Effector memory CD8-positive, alpha-beta T cell (primary cell): ENCODE results near the gene TRIM4.
"Not testable (repeated sequence)": the region's sequence is repeated elsewhere in the genome, so short reads cannot be mapped to it uniquely, and the experiment has no call there.

Experiments
- ATAC-seq: fragments of 150-1000 bp; cut with Tn5 transposase; replicated peaks from 2 replicates; pipeline ENCODE4 v1.10.0; 2021; ENCODE audit warnings: mild to moderate bottlenecking, moderate library complexity
- DNase-seq, 3 experiments: peaks; one replicate each; pipeline ENCODE4 v3.0.0; 2021
- H3K27ac Mint-ChIP-seq, 2 donors: one replicate each; pipeline ENCODE4 v1.8.0; 2022; ENCODE audit warnings: mild to moderate bottlenecking in 2 of 2, mixed read lengths in 2 of 2, moderate library complexity in 2 of 2
- H3K27me3 Mint-ChIP-seq, 2 donors: one replicate each; pipeline ENCODE4 v1.8.0; 2022; ENCODE audit warnings: mixed read lengths in 2 of 2
- H3K36me3 Mint-ChIP-seq: one replicate; pipeline ENCODE4 v1.8.0; 2022; ENCODE audit warnings: mild to moderate bottlenecking, moderate library complexity, mixed read lengths; ENCODE audit not compliant: insufficient read depth
- H3K4me1 Mint-ChIP-seq, 2 donors: one replicate each; pipeline ENCODE4 v1.8.0; 2022; ENCODE audit warnings: low read depth in 2 of 2, mixed read lengths in 2 of 2
- H3K4me3 Mint-ChIP-seq, 2 donors: one replicate each; pipeline ENCODE4 v1.8.0; 2022; ENCODE audit warnings: mild to moderate bottlenecking in 2 of 2, mixed read lengths in 2 of 2, moderate library complexity in 2 of 2
- H3K9me3 Mint-ChIP-seq, 2 donors: one replicate each; pipeline ENCODE4 v1.8.0; 2022; ENCODE audit warnings: mixed read lengths in 2 of 2
- total RNA-seq, 9 experiments: gene quantifications; one replicate each; lab custom pipeline; 2026; lab: John Stamatoyannopoulos, UW

TRIM4 gene, protein sequence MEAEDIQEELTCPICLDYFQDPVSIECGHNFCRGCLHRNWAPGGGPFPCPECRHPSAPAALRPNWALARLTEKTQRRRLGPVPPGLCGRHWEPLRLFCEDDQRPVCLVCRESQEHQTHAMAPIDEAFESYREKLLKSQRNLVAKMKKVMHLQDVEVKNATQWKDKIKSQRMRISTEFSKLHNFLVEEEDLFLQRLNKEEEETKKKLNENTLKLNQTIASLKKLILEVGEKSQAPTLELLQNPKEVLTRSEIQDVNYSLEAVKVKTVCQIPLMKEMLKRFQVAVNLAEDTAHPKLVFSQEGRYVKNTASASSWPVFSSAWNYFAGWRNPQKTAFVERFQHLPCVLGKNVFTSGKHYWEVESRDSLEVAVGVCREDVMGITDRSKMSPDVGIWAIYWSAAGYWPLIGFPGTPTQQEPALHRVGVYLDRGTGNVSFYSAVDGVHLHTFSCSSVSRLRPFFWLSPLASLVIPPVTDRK
- total RNA-seq: 34.3 to 78.0 (median 50.7) reads per million in 9 experiments

DNA sequence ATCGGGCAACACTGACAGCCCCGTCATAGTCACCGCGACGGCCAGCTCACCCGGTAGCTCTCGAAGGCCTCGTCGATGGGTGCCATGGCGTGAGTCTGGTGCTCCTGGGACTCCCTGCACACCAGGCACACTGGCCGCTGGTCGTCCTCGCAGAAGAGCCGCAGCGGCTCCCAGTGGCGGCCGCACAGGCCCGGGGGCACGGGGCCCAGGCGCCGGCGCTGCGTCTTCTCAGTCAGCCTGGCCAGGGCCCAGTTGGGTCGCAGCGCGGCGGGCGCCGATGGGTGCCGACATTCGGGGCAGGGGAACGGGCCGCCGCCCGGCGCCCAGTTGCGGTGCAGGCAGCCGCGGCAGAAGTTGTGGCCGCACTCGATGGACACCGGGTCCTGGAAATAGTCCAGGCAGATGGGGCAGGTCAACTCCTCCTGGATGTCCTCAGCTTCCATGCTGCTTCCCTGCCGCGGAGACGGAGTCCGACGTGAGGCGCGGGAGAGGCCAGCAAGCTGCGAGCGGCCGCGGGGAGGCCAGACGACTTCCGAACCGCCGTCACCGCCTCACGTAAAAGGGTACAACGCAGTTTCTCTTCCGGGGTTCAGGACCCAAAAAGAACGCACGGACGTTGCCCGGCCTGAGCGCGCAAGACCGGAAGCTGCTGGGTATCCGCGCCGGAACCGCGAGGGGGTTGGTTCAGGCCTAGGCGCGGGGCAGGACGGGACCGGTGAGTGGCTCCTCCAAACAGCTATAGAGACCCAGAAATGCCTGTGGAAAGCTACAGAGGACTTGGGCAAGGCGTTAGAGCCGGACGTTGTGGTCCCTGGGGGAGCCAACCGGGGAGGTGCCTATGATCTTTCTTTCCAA, at the start of gene TRIM4:
Gene TRIM4, minus strand, starts transcription at position 572 of the 855 bp plus-strand sequence. Its CDS starts 129 bp downstream, at position 443.
- ATAC-seq (peak; percentile 96), DNase-seq (peak; percentile 84)
- Mint-ChIP-seq H3K4me3 (peak within 1 kb of the TSS; percentile 87 to 95), H3K36me3 (peaks cover 11% of the 10 kb centered on the region), H3K9me3 (no peaks in the 10 kb centered on the region), H3K4me1 (peaks cover 42 to 44% of the 10 kb centered on the region in 2 donors), H3K27ac (peak within 1 kb of the TSS; percentile 95 to 97), H3K27me3 (no peaks in the 10 kb centered on the region)

DNA sequence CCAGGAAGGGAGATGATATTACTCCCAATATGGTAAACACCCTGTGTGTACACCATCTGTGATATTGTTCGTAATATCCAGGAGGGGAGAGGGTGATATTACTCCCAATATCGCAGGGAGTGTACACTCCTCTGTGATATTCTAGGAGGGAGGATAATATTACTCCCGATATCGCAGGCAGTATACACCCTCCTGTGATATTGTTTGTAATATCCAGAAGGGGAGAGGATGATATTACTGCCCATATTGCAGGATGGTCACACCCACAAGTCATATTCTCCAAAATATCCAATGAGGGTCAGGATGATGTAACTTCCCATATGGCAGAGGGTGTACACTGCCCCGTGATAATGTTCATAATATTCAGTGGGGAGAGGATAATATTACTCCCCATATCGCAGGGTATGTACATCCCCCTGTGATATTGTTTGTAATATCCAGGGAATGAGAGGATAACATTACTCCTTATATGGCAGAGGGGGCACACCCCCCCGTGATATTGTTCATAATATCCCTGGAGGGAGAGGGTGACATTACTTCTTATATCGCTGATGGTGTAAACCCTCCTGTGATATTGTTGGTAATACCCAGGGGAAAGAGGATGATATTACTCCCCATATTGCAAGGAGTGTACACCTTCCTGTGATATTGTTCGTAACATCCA, 39.4 kb upstream of the TRIM4 start:
- Mint-ChIP-seq H3K27me3 (peaks cover 76 to 90% of the 10 kb centered on the region in 2 donors), H3K4me3 (no peak overlapping the region), H3K27ac (no peak overlapping the region), H3K9me3 (no peaks in the 10 kb centered on the region), H3K36me3 (no peaks in the 10 kb centered on the region), H3K4me1 (no peaks in the 10 kb centered on the region)
- no peak for ATAC-seq
- DNase-seq: no peak

DNA sequence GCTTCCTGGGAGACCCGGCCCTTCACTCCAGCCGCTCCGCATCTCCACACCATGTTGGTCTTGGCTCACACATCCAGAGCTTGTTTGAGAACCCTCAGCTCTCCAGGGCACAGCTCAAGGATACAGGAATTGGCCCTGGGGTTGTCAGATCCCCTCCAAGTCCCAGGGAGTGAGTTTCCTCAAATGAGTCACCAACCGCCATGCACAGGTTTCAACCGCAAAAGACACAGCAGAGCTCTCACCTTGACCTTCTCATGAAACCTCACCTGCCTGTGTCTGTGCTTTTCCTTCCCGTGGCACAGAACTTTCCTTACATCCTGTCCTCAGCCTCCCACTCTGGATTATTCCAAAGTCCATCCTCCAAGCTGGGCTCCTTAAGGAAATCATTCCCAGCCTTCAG, 35.9 kb upstream of the TRIM4 start:
- DNase-seq: no peak
- Mint-ChIP-seq H3K4me1 (no peaks in the 10 kb centered on the region), H3K27ac (no peak overlapping the region)

DNA sequence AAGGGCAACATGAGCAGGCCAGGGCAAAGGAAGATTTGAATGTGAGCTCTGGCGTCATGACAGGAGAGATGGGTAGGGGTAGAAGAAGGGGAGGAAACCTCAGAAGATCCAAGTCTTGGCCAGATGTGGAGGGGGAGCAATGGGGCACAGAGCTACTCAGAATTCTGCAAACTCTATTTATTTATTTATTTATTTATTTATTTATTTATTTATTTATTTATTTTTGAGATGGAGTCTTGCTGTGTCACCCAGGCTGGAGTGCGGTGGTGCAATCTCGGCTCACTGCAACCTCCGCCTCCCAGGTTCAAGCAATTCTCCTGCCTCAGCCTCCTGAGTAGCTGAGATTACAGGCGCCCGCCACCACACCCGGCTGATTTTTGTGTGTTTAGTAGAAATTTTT, 35.3 kb upstream of the TRIM4 start:
- H3K4me1 Mint-ChIP-seq, H3K4me3 Mint-ChIP-seq, H3K9me3 Mint-ChIP-seq, H3K36me3 Mint-ChIP-seq, DNase-seq, ATAC-seq, H3K27ac Mint-ChIP-seq: not testable (repeated sequence)
- H3K27me3 Mint-ChIP-seq: peaks cover 38 to 59% of the 10 kb centered on the region in 2 donors

More for the DNA sequence above, 35.9 kb upstream of the TRIM4 start:
- no peak overlapping the region for H3K4me3 Mint-ChIP-seq
- peaks cover 44 to 59% of the 10 kb centered on the region in 2 donors for H3K27me3 Mint-ChIP-seq
- H3K36me3 Mint-ChIP-seq: no peaks in the 10 kb centered on the region
- no peaks in the 10 kb centered on the region for H3K9me3 Mint-ChIP-seq
- ATAC-seq: no peak

DNA sequence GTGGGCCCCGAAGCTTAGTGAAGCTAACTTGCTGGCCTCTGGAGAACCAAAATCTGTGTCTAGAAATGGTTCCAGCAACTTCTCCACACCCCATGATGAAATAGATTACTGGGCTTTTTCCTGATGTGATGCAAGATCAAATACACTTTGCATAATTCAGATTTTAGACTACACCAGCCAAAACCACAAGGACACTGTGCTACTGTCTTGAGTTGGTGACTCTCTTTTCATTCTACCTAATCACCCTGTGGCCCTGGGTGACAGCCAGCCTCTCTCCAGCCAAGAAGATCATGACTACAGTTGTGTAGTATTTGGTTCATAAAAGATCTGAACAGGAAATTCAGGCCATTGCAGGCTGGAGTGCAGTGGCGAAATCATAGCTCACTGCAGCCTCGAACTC, 34.3 kb upstream of the TRIM4 start:
- no peak overlapping the region for H3K4me3 Mint-ChIP-seq
- H3K27me3 Mint-ChIP-seq: peaks cover 33 to 59% of the 10 kb centered on the region in 2 donors
- DNase-seq (no peak), ATAC-seq (no peak)
- H3K9me3 Mint-ChIP-seq: no peaks in the 10 kb centered on the region
- H3K4me1 Mint-ChIP-seq: no peaks in the 10 kb centered on the region
- no peak overlapping the region for H3K27ac Mint-ChIP-seq
- H3K36me3 Mint-ChIP-seq: no peaks in the 10 kb centered on the region

DNA sequence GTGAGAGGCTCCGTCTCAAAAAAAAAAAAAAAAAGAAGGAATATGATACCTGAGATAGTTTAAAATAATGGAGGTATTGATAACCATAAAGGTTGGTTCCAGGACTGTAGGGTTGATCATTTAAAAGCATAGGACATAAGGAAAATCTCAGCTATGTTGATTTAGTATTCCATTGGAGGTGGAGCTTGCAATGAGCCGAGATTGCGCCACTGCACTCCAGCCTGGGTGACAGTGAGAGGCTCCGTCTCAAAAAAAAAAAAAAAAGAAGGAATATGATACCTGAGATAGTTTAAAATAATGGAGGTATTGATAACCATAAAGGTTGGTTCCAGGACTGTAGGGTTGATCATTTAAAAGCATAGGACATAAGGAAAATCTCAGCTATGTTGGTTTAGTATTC, 33.3 kb upstream of the TRIM4 start:
- H3K4me1 Mint-ChIP-seq, H3K36me3 Mint-ChIP-seq, ATAC-seq, DNase-seq, H3K4me3 Mint-ChIP-seq, H3K27ac Mint-ChIP-seq, H3K9me3 Mint-ChIP-seq: not testable (repeated sequence)
- H3K27me3 Mint-ChIP-seq: peaks cover 34 to 59% of the 10 kb centered on the region in 2 donors

DNA sequence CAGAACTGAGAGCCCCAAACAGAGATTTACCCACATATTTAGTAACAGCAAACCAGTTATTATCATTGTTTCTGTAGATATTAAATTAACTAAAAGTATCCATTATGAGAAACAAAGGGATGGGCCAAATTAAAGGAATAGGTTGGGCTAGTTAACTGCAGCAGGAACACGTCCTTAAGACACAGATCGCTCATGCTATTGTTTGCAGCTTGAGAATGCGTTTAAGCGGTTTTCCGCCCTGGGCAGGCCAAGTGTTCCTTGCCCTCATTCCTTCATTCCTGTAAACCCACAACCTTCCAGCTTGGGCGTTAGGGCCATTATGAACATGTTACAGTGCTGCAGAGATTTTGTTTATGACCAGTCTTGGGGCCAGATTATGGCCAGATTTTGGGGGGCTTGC, 31.5 kb upstream of the TRIM4 start:
- not testable (repeated sequence) for DNase-seq, H3K27ac Mint-ChIP-seq, H3K9me3 Mint-ChIP-seq, ATAC-seq, H3K4me1 Mint-ChIP-seq, H3K36me3 Mint-ChIP-seq, H3K4me3 Mint-ChIP-seq
- H3K27me3 Mint-ChIP-seq: peaks cover 34 to 64% of the 10 kb centered on the region in 2 donors

DNA sequence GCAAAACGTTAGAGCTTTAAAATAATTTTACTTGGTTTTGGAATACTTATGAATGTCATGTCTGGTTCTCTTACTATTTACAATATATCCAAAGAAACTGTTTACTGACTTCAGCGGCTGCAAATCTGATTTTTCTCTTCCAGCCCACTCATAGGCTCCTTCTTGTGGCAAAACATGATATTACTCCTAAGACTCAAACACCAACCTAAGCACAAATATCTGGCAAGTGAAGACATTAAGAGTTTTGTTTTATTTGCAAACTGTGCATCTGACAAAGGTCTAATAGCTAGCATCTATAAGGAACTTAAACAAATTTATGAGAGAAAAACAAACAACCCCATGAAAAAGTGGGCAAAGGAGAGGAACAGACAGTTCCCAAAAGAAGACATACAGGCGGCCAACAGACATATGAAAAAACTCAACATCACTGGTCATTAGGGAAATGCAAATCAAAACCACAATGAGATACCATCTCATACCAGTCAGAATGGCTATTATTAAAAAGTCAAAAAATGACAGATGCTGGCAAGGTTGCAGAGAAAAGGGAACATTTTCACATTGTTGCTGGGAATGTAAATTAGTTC, 30.4 kb upstream of the TRIM4 start:
- no peaks in the 10 kb centered on the region for H3K4me1 Mint-ChIP-seq
- no peaks in the 10 kb centered on the region for H3K36me3 Mint-ChIP-seq
- no peak for DNase-seq
- H3K27ac Mint-ChIP-seq: no peak overlapping the region
- no peak for ATAC-seq
- peaks cover 26 to 55% of the 10 kb centered on the region in 2 donors for H3K27me3 Mint-ChIP-seq
- H3K9me3 Mint-ChIP-seq: no peaks in the 10 kb centered on the region
- H3K4me3 Mint-ChIP-seq: no peak overlapping the region

DNA sequence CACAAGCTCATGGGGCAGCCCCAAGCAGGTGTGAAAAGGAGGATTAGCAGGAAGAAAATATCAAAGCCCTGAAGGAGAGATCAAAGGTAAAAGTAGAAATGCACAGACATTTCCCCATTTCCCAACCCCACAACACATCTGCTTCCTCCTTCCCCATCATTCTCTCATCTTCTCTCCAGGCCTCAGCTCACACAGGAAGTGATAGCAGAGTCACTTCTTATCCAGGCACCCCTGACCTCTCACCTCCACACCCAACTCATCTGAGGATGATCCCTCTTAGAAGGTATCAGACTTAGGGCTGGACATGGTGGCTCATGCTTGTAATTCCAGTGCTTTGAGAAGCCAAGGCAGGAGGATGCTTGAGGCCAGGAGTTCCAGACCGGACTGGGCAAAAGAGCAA, 28.3 kb upstream of the TRIM4 start:
- Mint-ChIP-seq H3K27me3 (peaks cover 26 to 58% of the 10 kb centered on the region in 2 donors), H3K27ac (no peak overlapping the region), H3K36me3 (peaks cover 2% of the 10 kb centered on the region)

DNA sequence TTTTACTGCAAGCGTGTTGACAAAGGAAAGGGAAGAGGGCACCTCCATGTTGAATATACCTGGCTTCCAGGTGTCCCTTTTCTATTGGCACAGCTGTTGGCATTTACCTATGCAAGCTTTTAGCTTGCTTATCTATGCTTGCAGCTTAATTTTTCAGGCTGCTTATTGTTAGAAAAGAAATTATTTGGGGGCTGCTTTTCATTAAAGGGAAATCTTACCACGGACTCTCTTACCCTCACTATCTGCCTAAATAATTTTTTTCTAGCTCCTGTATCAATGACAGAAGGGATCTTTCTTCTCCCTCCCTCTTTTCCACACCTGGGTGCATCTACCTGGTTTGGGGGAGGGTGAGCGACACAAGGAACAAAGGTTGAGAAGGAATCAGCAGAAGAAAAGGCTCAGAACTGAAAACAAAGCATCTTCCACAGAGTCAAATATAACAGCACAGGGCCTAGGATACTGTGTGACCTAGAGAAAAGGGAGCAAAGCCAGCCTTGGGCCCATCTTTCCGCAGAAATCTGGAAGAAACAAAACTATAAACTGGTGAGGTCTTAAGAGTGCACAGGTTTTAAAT, 25.3 kb upstream of the TRIM4 start:
- Mint-ChIP-seq H3K27me3 (peaks cover 51 to 79% of the 10 kb centered on the region in 2 donors), H3K9me3 (no peaks in the 10 kb centered on the region), H3K4me3 (no peak overlapping the region), H3K36me3 (peaks cover 3% of the 10 kb centered on the region), H3K4me1 (peaks cover 0 to 3% of the 10 kb centered on the region in 2 donors), H3K27ac (no peak overlapping the region)
- DNase-seq (no peak), ATAC-seq (no peak)

More for the DNA sequence above, 28.3 kb upstream of the TRIM4 start:
- H3K4me1 Mint-ChIP-seq: peaks cover 0 to 3% of the 10 kb centered on the region in 2 donors
- no peak for DNase-seq
- no peak overlapping the region for H3K4me3 Mint-ChIP-seq
- H3K9me3 Mint-ChIP-seq: no peaks in the 10 kb centered on the region
- no peak for ATAC-seq

DNA sequence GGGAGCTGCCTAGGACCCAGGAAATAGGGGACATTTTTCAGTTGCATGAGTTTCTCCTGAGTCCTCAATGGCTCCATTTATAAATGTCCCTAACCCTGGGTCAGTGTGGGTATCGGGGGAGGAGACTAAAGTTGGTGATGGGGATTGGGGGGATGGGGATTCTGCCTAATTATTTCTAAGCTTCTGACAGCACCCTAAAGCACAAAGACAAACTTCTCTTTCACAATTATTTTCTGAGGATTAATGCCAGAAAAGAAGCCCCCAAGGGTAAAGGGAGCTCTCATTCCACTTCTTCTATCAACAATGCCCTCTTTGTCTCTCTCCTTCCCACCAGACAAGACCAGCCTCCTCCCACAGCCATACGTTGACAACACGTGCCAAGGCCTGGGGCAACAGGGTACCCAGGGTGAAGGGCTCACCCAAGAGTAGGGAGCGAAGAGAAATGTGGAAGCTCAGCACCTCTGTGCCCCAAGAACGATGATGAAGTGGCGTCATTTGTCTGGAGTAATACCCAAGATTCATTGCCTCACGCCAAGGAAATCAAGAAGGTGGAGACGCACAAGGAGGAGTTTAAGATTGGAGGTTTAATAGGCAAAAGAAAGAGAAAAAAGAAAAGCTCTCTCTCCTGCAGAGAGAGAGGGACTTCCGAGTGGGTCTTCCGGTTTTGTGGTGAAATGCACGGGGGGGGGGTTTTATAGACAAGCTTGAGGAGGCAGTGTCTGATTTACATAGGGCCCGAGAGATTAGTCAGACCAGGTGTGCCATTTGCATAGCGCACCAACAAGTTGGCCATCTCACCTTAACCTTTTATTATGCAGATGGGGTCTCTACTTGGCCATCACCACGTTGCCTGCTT, 24.5 kb upstream of the TRIM4 start:
- Mint-ChIP-seq H3K9me3 (no peaks in the 10 kb centered on the region), H3K27ac (no peak overlapping the region), H3K36me3 (peaks cover 3% of the 10 kb centered on the region), H3K4me3 (no peak overlapping the region), H3K4me1 (peaks cover 0 to 3% of the 10 kb centered on the region in 2 donors), H3K27me3 (peaks cover 54 to 79% of the 10 kb centered on the region in 2 donors)
- DNase-seq: no peak
- ATAC-seq: no peak

DNA sequence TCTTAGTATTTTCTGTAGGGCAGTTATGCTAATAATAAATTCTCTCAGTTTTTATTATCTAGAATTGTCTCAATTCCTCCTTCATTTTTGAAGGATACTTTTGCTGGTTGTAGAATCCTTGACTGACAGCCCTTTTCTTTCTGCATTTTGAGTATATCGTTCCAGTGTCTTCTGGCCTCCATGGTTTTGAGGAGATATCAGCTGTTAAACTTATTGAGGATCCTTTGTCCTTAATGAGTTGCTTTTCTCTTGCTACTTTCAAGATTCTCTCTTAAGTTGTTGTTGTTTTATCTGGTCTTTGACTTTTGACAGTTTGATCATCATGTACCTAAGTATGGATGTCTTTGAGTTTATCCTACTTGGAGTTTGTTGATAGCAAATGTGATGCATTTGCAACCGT, 19.0 kb upstream of the TRIM4 start:
- H3K4me1 Mint-ChIP-seq: peaks cover 0 to 2% of the 10 kb centered on the region in 2 donors
- no peak overlapping the region for H3K27ac Mint-ChIP-seq
- no peak for DNase-seq
- no peak for ATAC-seq
- H3K36me3 Mint-ChIP-seq: peaks cover 3% of the 10 kb centered on the region
- H3K9me3 Mint-ChIP-seq: peaks cover 3 to 6% of the 10 kb centered on the region in 2 donors
- H3K4me3 Mint-ChIP-seq: no peak overlapping the region
- H3K27me3 Mint-ChIP-seq: peaks cover 71 to 90% of the 10 kb centered on the region in 2 donors
